Nephron progenitor cell (in vitro differentiated cells): Measurements from ENCODE around the gene NDUFAF5.

Experiments
- DNase-seq: peaks from one replicate; pipeline ENCODE4 v3.0.0; 2021
- H3K27ac Mint-ChIP-seq: 2 replicates; pipeline ENCODE4 v1.8.0; 2021; ENCODE audit warnings: mild to moderate bottlenecking, moderate library complexity, mixed read lengths
- H3K27me3 Mint-ChIP-seq: 2 replicates; pipeline ENCODE4 v1.8.0; 2021; ENCODE audit warnings: mild to moderate bottlenecking, low read depth, mixed read lengths; ENCODE audit not compliant: poor library complexity
- H3K36me3 Mint-ChIP-seq: 2 replicates; pipeline ENCODE4 v1.8.0; 2021; ENCODE audit warnings: low read depth, mixed read lengths
- H3K4me1 Mint-ChIP-seq: 2 replicates; pipeline ENCODE4 v1.8.0; 2021; ENCODE audit warnings: mixed read lengths
- H3K4me3 Mint-ChIP-seq: 2 replicates; pipeline ENCODE4 v1.8.0; 2021; ENCODE audit warnings: mild to moderate bottlenecking, moderate library complexity, mixed read lengths
- H3K9me3 Mint-ChIP-seq: 2 replicates; pipeline ENCODE4 v1.8.0; 2021; ENCODE audit warnings: mild to moderate bottlenecking, moderate library complexity, mixed read lengths
- CTCF ChIP-seq: fragments of 200-600 bp; sonication (generic); IDR thresholded peaks from 2 replicates; pipeline ENCODE4 v1.5.0; 2021; ENCODE audit warnings: antibody characterized with exemption

NDUFAF5 gene

GRCh38 chr20:13868331-13868730, 83.5 kb downstream of the NDUFAF5 start:
- TF ChIP-seq CTCF, result no peak
- Mint-ChIP-seq H3K27me3 (no peaks in the 10 kb centered on the region), H3K4me1 (no peaks in the 10 kb centered on the region), H3K9me3 (no peaks in the 10 kb centered on the region), H3K4me3 (no peak overlapping the region), H3K27ac (no peak overlapping the region), H3K36me3 (no peaks in the 10 kb centered on the region)
- no peak for DNase-seq

GRCh38 chr20:13870170-13870748, 85.4 kb downstream of the NDUFAF5 start:
- no peaks in the 10 kb centered on the region for H3K9me3 Mint-ChIP-seq
- no peaks in the 10 kb centered on the region for H3K36me3 Mint-ChIP-seq
- DNase-seq, result no peak
- no peak overlapping the region for H3K4me3 Mint-ChIP-seq
- no peak for TF ChIP-seq CTCF
- peaks cover 15% of the 10 kb centered on the region for H3K4me1 Mint-ChIP-seq
- peaks cover 3% of the 10 kb centered on the region for H3K27me3 Mint-ChIP-seq
- no peak overlapping the region for H3K27ac Mint-ChIP-seq
